K562 (cell line): ENCODE results near the gene SNX33. TPM values are rescaled to one million over a fixed set of nuclear protein-coding genes. Genes with fewer than 3 reads are reported as not detected.

Experiments used
- GATAD2B ChIP-seq: fragments of 450-650 bp; IDR thresholded peaks from 2 replicates; pipeline ENCODE4 v1.6.1; 2017; ENCODE audit warnings: mild to moderate bottlenecking, borderline replicate concordance
- GTF2A2 ChIP-seq: IDR thresholded peaks from 2 replicates; pipeline ENCODE4 v1.6.1; 2016; ENCODE audit warnings: mild to moderate bottlenecking, missing genetic modification characterization, missing compliant biosample characterization
- HES1 ChIP-seq: fragments of 450-650 bp; IDR thresholded peaks from 2 replicates; pipeline ENCODE4 v1.6.1; 2016; ENCODE audit warnings: low read depth, mild to moderate bottlenecking, moderate library complexity
- HOMEZ ChIP-seq: fragments of 250-450 bp; sonication (Bioruptor Pico); IDR thresholded peaks from 2 replicates; pipeline ENCODE4 v1.4.0; 2020; ENCODE audit warnings: mild to moderate bottlenecking, moderate library complexity
- NBN ChIP-seq: fragments of 450-650 bp; IDR thresholded peaks from 2 replicates; pipeline ENCODE4 v1.6.1; 2016; ENCODE audit warnings: low read depth, mild to moderate bottlenecking
- SIN3B ChIP-seq: fragments of 450-650 bp; IDR thresholded peaks from 2 replicates; pipeline ENCODE4 v1.6.1; 2017; ENCODE audit warnings: low read depth, mild to moderate bottlenecking, moderate library complexity
- ZBED1 ChIP-seq: IDR thresholded peaks from 2 replicates; pipeline ENCODE4 v1.6.1; 2014
- ZMIZ1 ChIP-seq, 2 experiments: fragments of 150-350 bp in 1 of 2; IDR thresholded peaks; 2 replicates each; pipeline ENCODE4 v1.6.1; 2012 to 2016; ENCODE audit warnings: low read depth in 2 of 2, low read length in 2 of 2, mild to moderate bottlenecking in 1 of 2, moderate library complexity in 1 of 2
- ZNF140 ChIP-seq: fragments of 250-450 bp; sonication (Bioruptor Pico); IDR thresholded peaks from 2 replicates; pipeline ENCODE4 v1.8.0; 2021; ENCODE audit warnings: moderate library complexity, mild to moderate bottlenecking, inconsistent platforms
- ZNF263 ChIP-seq: sonication (generic); formaldehyde crosslinking; IDR thresholded peaks from 2 replicates; pipeline ENCODE4 v1.8.0; 2022; ENCODE audit warnings: mild to moderate bottlenecking, missing genetic modification reagents, borderline replicate concordance
- ZNF511 ChIP-seq: sonication (generic); formaldehyde crosslinking; IDR thresholded peaks from 2 replicates; pipeline ENCODE4 v1.8.0; 2022; ENCODE audit warnings: mild to moderate bottlenecking, missing genetic modification reagents
- ZNF639 ChIP-seq, 2 experiments: fragments of 200-800 bp in 1 of 2; sonication (Bioruptor generic) in 1 of 2; sonication (generic) in 1 of 2; formaldehyde crosslinking in 1 of 2; IDR thresholded peaks in 1 of 2; conservative IDR thresholded peaks in 1 of 2; 2 replicates each; pipeline versions ENCODE4 v1.5.0 to v1.6.1; 2016 to 2020; ENCODE audit warnings: missing compliant biosample characterization in 1 of 2, missing genetic modification characterization in 1 of 2, missing genetic modification reagents in 1 of 2
- polyA plus RNA-seq, 8 experiments: library from polyadenylated mRNA; depleted of rRNA in 4 of 8; stranded (reverse) in 5 of 8; unstranded in 3 of 8; fragments of >200 nt; fragmentation: Nextera tagmentation in 2 of 8; fragmentation: Illumina TruSeq in 1 of 8; extraction: Ambion mirVana in 2 of 8; extraction: Trizol in 1 of 8; gene quantifications; 2 replicates each; pipeline versions ENCODE4 v1.2.1 to v1.2.3, GENCODE V29; 2011 to 2014; ENCODE audit warnings: inconsistent platforms in 1 of 8, missing spikeins in 1 of 8
- total RNA-seq, 7 experiments: library from RNA; depleted of rRNA in 6 of 7; stranded (reverse); fragments of >200 nt in 6 of 7; fragmentation: Illumina TruSeq in 2 of 7; extraction: Trizol in 2 of 7; gene quantifications; 2 replicates each; pipeline versions ENCODE4 v1.2.1 to v1.2.3, GENCODE V29; 2011 to 2021; ENCODE audit warnings: low replicate concordance in 1 of 7
- TF ChIP-seq, protein P1 (sequence below): fragments of 450-650 bp; IDR thresholded peaks from 2 replicates; pipeline ENCODE4 v1.6.1; 2016
- TF ChIP-seq, protein P2 (sequence below): fragments of 250-450 bp; sonication (Bioruptor Pico); IDR thresholded peaks from 2 replicates; pipeline ENCODE4 v1.5.0; 2021

Gene SNX33
- total and polyA plus RNA-seq, 9 of the 15 experiments (the other 6 are each of a cell fraction or from before 2014, with no cell fraction given): 1.4 to 14.1 (median 8.2) TPM

- peak in 1 of 2 experiments; percentile 77; a peak in 1 of 4 replicates for TF ChIP-seq ZNF639 (CRISPR knock-in tag; conservative IDR thresholded peaks at IDR 0.05 in 1 of 2, IDR thresholded peaks at IDR 0.05 in 1 of 2)
- TF ChIP-seq ZBED1: 0 out of 2 replicates have a peak, but pooled peaks have one; percentile 12
- no peak for TF ChIP-seq GTF2A2 (tag)
- TF ChIP-seq, protein P1, sequence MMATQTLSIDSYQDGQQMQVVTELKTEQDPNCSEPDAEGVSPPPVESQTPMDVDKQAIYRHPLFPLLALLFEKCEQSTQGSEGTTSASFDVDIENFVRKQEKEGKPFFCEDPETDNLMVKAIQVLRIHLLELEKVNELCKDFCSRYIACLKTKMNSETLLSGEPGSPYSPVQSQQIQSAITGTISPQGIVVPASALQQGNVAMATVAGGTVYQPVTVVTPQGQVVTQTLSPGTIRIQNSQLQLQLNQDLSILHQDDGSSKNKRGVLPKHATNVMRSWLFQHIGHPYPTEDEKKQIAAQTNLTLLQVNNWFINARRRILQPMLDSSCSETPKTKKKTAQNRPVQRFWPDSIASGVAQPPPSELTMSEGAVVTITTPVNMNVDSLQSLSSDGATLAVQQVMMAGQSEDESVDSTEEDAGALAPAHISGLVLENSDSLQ: 0 out of 2 replicates have a peak, but pooled peaks have one; percentile 4
- TF ChIP-seq GATAD2B: peak; percentile 66; the same call in 1 of the 2 replicates
- no peak for TF ChIP-seq HOMEZ (CRISPR knock-in tag)
- peak; percentile 85; the same call in 1 of the 2 replicates for TF ChIP-seq NBN
- TF ChIP-seq ZNF511 (CRISPR knock-in tag): peak; percentile 41; the same call in 1 of the 2 replicates
- TF ChIP-seq ZMIZ1 (IDR thresholded peaks at IDR 0.05; ENCODE audit: low read depth in 2 of 2, low read length in 2 of 2): peak in 1 of 2 experiments; percentile 45; a peak in 2 of 4 replicates
- no peak for TF ChIP-seq ZNF140 (CRISPR knock-in tag)
- TF ChIP-seq, protein P2, sequence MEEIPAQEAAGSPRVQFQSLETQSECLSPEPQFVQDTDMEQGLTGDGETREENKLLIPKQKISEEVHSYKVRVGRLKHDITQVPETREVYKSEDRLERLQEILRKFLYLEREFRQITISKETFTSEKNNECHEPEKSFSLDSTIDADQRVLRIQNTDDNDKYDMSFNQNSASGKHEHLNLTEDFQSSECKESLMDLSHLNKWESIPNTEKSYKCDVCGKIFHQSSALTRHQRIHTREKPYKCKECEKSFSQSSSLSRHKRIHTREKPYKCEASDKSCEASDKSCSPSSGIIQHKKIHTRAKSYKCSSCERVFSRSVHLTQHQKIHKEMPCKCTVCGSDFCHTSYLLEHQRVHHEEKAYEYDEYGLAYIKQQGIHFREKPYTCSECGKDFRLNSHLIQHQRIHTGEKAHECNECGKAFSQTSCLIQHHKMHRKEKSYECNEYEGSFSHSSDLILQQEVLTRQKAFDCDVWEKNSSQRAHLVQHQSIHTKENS (CRISPR knock-in tag): no peak
- TF ChIP-seq ZNF263 (CRISPR knock-in tag): peak; percentile 12; the same call in 1 of the 2 replicates
- TF ChIP-seq SIN3B: 0 out of 2 replicates have a peak, but pooled peaks have one; percentile 25
- TF ChIP-seq HES1: peak; percentile 34; the same call in 1 of the 2 replicates
These were observed 46.8 kb downstream of the SNX33 start (continued) for GRCh38 chr15:75694241-75695182.
